Activated B cell treated with CpG ODN at 0.5 μM for 24 hours (primary cell): ENCODE measurements around the gene THSD7A. TPM values are rescaled to one million over a fixed set of nuclear protein-coding genes. Genes with fewer than 3 reads are reported as not detected.
A peak's percentile ranks its signal among the peaks of the same experiment; 100 is the strongest.

Source experiments
- ATAC-seq: fragments of 200-7000 bp; cut with Tn5 transposase; one replicate; pipeline ENCODE4 v1.10.0; 2021; ENCODE audit warnings: low read depth, mild to moderate bottlenecking, moderate library complexity
- CTCF ChIA-PET: fragments of 350-600 bp; sonication (Branson Sonifier 250); formaldehyde crosslinking; loops from one replicate; lab custom pipeline; 2021; ENCODE audit warnings: antibody characterized with exemption; lab: Charles Lee
- POLR2A ChIA-PET: fragments of 350-600 bp; sonication (Branson Sonifier 250); formaldehyde crosslinking; loops from one replicate; lab custom pipeline; 2021; ENCODE audit warnings: antibody characterized with exemption; lab: Charles Lee
- DNase-seq: peaks from one replicate; pipeline ENCODE4 v3.0.0; 2022
- H3K27ac Mint-ChIP-seq: one replicate; pipeline ENCODE4 v1.8.0; 2020; ENCODE audit warnings: mixed read lengths
- H3K27me3 Mint-ChIP-seq: one replicate; pipeline ENCODE4 v1.8.0; 2021; ENCODE audit warnings: mixed read lengths
- H3K36me3 Mint-ChIP-seq: one replicate; pipeline ENCODE4 v1.8.0; 2021; ENCODE audit warnings: low read depth, mixed read lengths
- H3K4me1 Mint-ChIP-seq: one replicate; pipeline ENCODE4 v1.8.0; 2021; ENCODE audit warnings: mixed read lengths
- H3K4me3 Mint-ChIP-seq: one replicate; pipeline ENCODE4 v1.8.0; 2020; ENCODE audit warnings: mild to moderate bottlenecking, mixed read lengths
- H3K9me3 Mint-ChIP-seq: one replicate; pipeline ENCODE4 v1.8.0; 2020; ENCODE audit warnings: mixed read lengths
- intact Hi-C: fragments of 100-400 bp; cut with micrococcal nuclease; formaldehyde crosslinking; loops from one replicate; pipeline ENCODE4 v1.15.1; 2024
- total RNA-seq: library from RNA; stranded (reverse); gene quantifications from 2 replicates; pipeline ENCODE4 v1.2.3, GENCODE V29; 2022
- TF ChIP-seq, protein P1 (sequence below): fragments of 200-600 bp; IDR thresholded peaks from one replicate; pipeline ENCODE4 v1.8.0; 2022; ENCODE audit warnings: antibody characterized with exemption, mild to moderate bottlenecking

THSD7A gene
- total RNA-seq, 1 donor from 2014 or later = not detected

DNA sequence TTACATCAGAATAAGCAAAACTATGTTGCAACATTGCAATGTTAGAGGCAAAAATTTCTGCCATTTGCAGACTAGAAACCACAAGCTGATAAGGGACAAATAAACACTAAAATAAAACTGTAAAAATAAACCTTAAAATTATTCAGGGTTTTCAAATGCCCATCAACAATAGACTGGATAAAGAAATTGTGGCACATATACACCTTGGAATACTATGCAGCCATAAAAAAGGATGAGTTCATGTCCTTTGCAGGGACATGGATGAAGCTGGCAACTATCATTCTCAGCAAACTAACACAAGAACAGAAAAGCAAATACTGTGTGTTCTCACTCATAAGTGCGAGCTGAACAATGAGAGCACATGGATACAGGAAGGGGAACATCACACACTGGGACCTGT is 473.4 kb downstream of the THSD7A start:
- H3K9me3 Mint-ChIP-seq = no peaks in the 10 kb centered on the region
- CTCF ChIA-PET = interaction anchor here (0.6 kb wide), 1 partner anchor 405 kb away, joined by 3 read pairs; no protein-coding TSS in a partner anchor

DNA sequence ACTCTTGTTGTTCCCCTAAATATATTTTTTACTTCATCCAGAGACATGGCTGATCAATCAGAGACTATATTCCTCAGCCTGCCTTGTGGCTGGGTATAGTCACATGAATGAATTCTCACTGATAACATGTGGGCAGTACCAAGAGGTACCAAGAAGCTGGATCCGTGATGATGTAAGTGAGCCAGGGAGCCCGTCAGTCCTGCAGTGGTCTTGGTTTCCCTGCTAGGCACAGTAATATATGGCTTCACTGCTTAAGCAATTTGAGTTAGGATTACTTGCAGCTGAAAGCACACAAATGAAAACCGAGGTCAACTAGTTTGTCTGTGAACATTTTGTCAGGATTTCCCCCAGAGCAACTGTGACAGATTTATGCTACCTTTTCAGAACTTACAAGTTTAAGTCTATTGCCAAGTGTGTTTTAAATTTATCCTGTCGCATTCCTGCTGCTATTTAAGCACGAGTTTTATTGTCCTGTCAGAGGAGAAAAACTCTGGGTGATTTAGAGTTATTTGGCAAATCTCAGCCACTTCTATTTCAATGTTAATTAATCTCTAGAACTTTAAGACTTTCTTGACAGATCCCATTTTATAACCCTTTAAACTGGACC is 476.5 kb downstream of the THSD7A start:
- ChIA-PET POLR2A (no interaction called here), CTCF (interaction anchor here (1.2 kb wide), 1 partner anchor 12 kb away, joined by 4 read pairs; no protein-coding TSS in a partner anchor)
- Mint-ChIP-seq H3K9me3 (no peaks in the 10 kb centered on the region), H3K27me3 (peaks cover 7% of the 10 kb centered on the region), H3K4me3 (no peak overlapping the region), H3K36me3 (no peaks in the 10 kb centered on the region), H3K4me1 (no peaks in the 10 kb centered on the region), H3K27ac (no peak overlapping the region)
- DNase-seq (no peak), ATAC-seq (no peak)
- TF ChIP-seq, protein P1, sequence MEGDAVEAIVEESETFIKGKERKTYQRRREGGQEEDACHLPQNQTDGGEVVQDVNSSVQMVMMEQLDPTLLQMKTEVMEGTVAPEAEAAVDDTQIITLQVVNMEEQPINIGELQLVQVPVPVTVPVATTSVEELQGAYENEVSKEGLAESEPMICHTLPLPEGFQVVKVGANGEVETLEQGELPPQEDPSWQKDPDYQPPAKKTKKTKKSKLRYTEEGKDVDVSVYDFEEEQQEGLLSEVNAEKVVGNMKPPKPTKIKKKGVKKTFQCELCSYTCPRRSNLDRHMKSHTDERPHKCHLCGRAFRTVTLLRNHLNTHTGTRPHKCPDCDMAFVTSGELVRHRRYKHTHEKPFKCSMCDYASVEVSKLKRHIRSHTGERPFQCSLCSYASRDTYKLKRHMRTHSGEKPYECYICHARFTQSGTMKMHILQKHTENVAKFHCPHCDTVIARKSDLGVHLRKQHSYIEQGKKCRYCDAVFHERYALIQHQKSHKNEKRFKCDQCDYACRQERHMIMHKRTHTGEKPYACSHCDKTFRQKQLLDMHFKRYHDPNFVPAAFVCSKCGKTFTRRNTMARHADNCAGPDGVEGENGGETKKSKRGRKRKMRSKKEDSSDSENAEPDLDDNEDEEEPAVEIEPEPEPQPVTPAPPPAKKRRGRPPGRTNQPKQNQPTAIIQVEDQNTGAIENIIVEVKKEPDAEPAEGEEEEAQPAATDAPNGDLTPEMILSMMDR = no peak
- intact Hi-C loops = no loop called here

More for the DNA sequence above, 473.4 kb downstream of the THSD7A start:
- H3K36me3 Mint-ChIP-seq = no peaks in the 10 kb centered on the region
- intact Hi-C loops = no loop called here
- H3K4me1 Mint-ChIP-seq = no peaks in the 10 kb centered on the region
- ATAC-seq (no peak), DNase-seq (no peak)
- H3K27ac Mint-ChIP-seq = no peak overlapping the region
- H3K27me3 Mint-ChIP-seq = no peaks in the 10 kb centered on the region
- TF ChIP-seq, protein P1 = no peak
- POLR2A ChIA-PET = no interaction called here
- H3K4me3 Mint-ChIP-seq = no peak overlapping the region

DNA sequence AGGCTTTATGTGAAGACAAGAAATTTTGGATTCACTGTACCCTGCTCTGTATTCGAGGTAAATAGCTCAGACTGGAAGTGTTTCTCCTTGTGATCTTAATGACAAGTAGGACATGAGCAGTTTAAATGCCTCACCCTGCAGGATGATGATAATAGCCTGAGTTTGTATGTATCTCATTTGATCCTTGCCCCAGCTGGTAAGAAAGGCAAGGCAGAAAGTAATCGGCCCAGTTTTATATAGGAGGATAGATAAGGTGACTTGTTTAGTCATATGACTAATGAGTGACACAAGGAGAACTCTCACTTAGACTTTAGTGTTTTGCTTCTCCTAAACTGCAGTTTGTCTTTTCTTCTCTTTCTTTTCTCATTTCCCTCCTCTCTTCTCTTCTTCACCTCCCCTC is 485.7 kb downstream of the THSD7A start:
- ChIA-PET CTCF (no interaction called here), POLR2A (no interaction called here)
- Mint-ChIP-seq H3K27me3 (peaks cover 4% of the 10 kb centered on the region), H3K36me3 (no peaks in the 10 kb centered on the region), H3K4me3 (no peak overlapping the region), H3K4me1 (no peaks in the 10 kb centered on the region), H3K27ac (no peak overlapping the region), H3K9me3 (no peaks in the 10 kb centered on the region)
- intact Hi-C loops = loop anchor here (10.0 kb wide), 2 partner anchors 402 to 452 kb away; a partner anchor contains a TSS
- TF ChIP-seq, protein P1 = no peak
- no peak for ATAC-seq
- DNase-seq = no peak

DNA sequence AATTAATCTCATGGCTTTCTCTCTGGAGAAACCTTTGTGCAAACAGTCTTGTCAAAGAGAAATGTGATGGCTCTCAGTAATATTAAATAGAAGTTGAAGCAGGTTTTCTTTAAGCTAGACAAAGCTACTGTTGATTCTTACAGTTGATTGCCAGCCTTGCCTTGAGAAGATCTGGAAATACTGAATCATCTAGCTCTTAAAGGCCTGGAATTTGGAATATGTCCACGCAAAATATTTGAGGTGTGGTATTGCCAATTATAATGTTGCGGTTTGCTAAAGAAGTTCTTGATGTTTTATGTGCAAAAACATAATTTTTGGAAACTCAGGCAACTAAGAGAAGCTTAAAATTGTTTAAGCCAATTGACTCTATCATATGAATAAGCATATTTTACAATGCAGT is 486.4 kb downstream of the THSD7A start:
- Mint-ChIP-seq H3K9me3 (no peaks in the 10 kb centered on the region), H3K27me3 (peaks cover 2% of the 10 kb centered on the region), H3K4me3 (no peak overlapping the region), H3K4me1 (no peaks in the 10 kb centered on the region), H3K36me3 (no peaks in the 10 kb centered on the region), H3K27ac (no peak overlapping the region)
- POLR2A ChIA-PET = no interaction called here
- CTCF ChIA-PET = no interaction called here
- no peak for ATAC-seq
- TF ChIP-seq, protein P1 = no peak
- intact Hi-C loops = loop anchor here (10.0 kb wide), 2 partner anchors 401 to 451 kb away; a partner anchor contains a TSS
- DNase-seq = no peak

DNA sequence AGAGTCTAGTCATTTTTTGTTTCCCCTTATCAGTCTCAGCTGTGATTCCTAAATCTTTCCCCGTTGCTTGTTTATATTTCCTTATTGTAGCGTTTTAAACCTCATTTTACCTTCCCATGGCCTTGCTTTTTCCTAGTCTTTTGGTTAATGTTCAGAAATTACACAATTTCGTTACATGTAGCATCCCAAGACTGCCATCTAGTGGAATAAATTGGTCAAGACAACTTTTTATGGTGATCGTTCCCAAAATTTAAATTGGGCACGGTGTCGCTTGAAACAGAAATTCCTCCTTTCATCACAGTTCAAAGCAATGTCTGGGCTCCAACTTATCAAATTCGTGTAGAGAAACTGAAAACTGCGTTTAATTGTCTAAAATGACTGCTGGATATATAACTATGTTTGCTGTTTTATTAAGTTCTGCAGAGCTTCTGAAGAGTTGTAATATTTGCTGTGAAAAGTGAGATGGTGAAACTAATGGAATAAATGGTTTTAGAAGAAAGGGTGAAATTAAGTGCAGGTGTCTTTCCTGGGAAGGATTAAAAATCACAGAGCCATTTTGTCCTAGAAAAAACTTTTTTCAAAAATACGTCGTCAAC is 488.1 kb downstream of the THSD7A start:
- Mint-ChIP-seq H3K4me1 (no peaks in the 10 kb centered on the region), H3K4me3 (no peak overlapping the region), H3K9me3 (no peaks in the 10 kb centered on the region), H3K36me3 (no peaks in the 10 kb centered on the region), H3K27me3 (peaks cover 3% of the 10 kb centered on the region), H3K27ac (no peak overlapping the region)
- intact Hi-C loops = loop anchor here (10.0 kb wide), 2 partner anchors 399 to 449 kb away; a partner anchor contains a TSS
- ATAC-seq (no peak), DNase-seq (no peak)
- TF ChIP-seq, protein P1 = peak; percentile 86
- POLR2A ChIA-PET = no interaction called here
- CTCF ChIA-PET = interaction anchor here (0.9 to 1.5 kb wide), 3 partner anchors 12 to 979 kb away, joined by 3 to 4 read pairs (median 4); no protein-coding TSS in a partner anchor
